GM06990 (cell line): ENCODE measurements around the gene BRPF1.

ENCODE experiments used
- DNase-seq: peaks from one replicate; pipeline ENCODE4 v3.0.0-alpha.2; 2011; ENCODE audit not compliant: insufficient read length; ENCODE audit errors: extremely low read depth
- H3K27me3 ChIP-seq: replicated peaks from 2 replicates; pipeline ENCODE4 v1.6.0; 2011; ENCODE audit warnings: low read length; ENCODE audit not compliant: control insufficient read depth, insufficient read depth
- H3K36me3 ChIP-seq: 2 replicates; pipeline ENCODE4 v1.5.1; 2011; ENCODE audit warnings: low read length; ENCODE audit not compliant: control insufficient read depth, insufficient read depth
- H3K4me3 ChIP-seq: replicated peaks from 2 replicates; pipeline ENCODE4 v1.5.1; 2011; ENCODE audit warnings: low read depth, mild to moderate bottlenecking, control low read depth, low read length
- CTCF ChIP-seq: IDR thresholded peaks from 2 replicates; pipeline ENCODE4 v1.5.1; 2011; ENCODE audit warnings: low read length, control low read depth, mild to moderate bottlenecking, inconsistent platforms; ENCODE audit not compliant: insufficient read depth, poor library complexity, severe bottlenecking

The BRPF1 gene

GRCh38 chr3:9731206-9732079, at the start of gene BRPF1:
Gene BRPF1, plus strand, starts transcription at chr3:9731735. Its CDS starts 2,406 bp downstream, at chr3:9734141.
- DNase-seq = peak; percentile 99
- H3K36me3 ChIP-seq = peaks cover 10% of the 10 kb centered on the region
- TF ChIP-seq CTCF = no peak

GRCh38 chr3:9682096-9682495, 49.4 kb upstream of the BRPF1 start:
- no peak overlapping the region for H3K4me3 ChIP-seq
- H3K36me3 ChIP-seq = peaks cover 60% of the 10 kb centered on the region
- no peaks in the 10 kb centered on the region for H3K27me3 ChIP-seq
- TF ChIP-seq CTCF = no peak
- DNase-seq = no peak

More at GRCh38 chr3:9731206-9732079, at the start of gene BRPF1:
- Histone ChIP-seq H3K27me3 (no peaks in the 10 kb centered on the region), H3K4me3 (peak within 1 kb of the TSS; percentile 95)

GRCh38 chr3:9683426-9683825, 48.1 kb upstream of the BRPF1 start:
- peaks cover 61% of the 10 kb centered on the region for H3K36me3 ChIP-seq

GRCh38 chr3:9685216-9686049, 46.1 kb upstream of the BRPF1 start:
- Histone ChIP-seq H3K27me3 (no peaks in the 10 kb centered on the region), H3K36me3 (peaks cover 68% of the 10 kb centered on the region), H3K4me3 (no peak overlapping the region)
- no peak for TF ChIP-seq CTCF
- no peak for DNase-seq

More at GRCh38 chr3:9683426-9683825, 48.1 kb upstream of the BRPF1 start:
- no peaks in the 10 kb centered on the region for H3K27me3 ChIP-seq
- no peak overlapping the region for H3K4me3 ChIP-seq
- DNase-seq = no peak
- TF ChIP-seq CTCF = no peak

GRCh38 chr3:9686050-9686550, 45.4 kb upstream of the BRPF1 start:
- DNase-seq = no peak
- TF ChIP-seq CTCF = no peak
- H3K36me3 ChIP-seq = peaks cover 65% of the 10 kb centered on the region
- no peak overlapping the region for H3K4me3 ChIP-seq
- no peaks in the 10 kb centered on the region for H3K27me3 ChIP-seq
